ENCODE measurements around the gene EFCAB8.

The EFCAB8 gene

DNA sequence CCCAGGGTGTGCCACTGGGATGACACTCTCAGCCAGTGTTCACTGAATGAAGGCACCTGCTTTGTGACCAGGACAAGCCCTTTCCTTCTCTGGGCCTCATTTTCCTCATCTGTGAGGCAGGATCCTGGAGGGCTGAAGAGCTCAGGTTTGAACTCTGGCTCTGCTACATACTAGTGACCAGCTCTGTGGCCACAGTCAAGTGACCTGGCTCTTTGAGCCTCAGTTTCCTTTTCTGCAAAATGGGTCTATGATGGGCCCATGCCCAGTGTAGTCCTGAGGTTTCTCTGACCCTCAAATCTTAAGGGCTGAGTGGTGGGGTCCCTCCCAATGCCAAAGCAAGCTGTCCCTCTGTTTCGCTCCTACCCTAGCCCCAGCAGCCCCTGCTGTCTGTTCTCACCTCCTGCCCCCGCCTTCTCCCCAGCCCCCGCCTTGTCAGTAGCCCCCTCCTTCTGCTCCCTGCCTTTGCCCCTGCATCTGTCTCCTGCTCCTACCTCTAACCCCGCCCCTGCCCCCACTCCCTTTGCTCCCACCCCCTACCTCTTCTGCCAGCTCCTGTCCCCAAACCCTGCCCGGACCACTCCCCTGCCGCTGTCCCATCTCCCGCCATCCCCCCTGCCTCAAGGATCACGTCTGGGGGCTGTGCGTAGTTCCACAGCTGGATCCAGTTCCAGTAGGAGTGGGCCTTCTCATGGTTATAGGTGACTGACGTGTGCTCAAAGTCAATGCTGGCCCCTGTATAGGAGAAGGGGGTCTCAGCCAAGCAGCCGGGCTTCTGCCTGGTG is 128.5 kb downstream of the EFCAB8 start:
- intact Hi-C loops (cut with DNase I) = no loop called here
- no peak for DNase-seq

DNA sequence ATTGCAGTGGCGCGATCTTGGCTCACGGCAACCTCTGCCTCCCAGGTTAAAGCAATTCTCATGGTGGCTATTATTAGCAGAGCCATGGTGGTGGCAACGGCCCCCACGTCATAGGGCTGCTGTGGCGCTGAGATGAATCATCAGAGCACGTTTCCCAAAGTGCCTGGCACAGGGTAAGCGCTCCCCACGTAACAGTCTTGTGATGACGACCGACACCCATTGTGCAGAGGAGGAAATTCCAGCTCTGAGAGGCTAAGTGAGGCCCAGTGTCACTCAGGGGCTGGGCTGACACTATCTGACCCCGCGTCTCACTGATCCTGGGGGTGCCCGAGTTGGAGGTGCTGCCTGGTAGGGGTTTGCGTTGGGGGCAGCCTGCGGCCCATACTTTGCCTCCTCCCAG is 129.3 kb downstream of the EFCAB8 start:
- intact Hi-C loops (cut with DNase I) = no loop called here
- peak in 14 of 42 donors; percentile 21 to 69 (median 36) for DNase-seq

DNA sequence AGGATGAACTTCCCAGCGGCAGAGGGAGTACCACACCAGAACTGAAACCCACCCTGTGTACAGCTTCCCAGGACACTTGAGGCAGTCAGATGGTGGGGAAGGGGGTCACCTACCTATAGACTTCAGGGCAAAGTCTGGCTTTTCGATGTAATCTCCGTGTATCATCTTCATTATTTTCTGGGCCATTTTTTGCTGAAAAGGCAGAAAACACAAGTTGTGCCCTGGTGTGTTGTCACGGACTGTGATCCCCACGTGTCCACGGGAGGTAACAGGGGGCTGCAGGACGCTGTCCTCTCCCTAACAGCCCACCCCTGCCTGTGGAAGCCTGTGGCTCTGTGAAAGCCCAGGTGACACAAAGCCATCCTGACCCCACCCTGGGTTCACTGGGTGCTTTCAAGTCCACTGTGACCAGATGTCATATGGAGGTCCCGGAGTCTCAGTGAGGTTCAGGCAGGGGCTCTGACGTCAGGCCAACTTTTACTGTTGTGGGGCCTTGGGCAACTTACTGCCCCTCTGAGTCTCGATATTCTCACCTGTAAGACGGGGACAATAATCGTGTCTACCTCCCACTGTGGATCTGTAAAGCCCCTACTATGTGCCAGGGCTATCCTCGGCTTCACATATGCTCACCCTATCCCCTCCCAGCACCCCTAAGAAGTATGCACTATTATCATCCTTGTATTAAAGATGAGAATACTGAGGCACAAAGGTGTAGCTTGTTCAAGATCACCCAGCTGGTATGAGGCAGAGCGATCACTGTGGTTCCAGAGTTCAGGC is 131.0 kb downstream of the EFCAB8 start:
- DNase-seq = no peak
- intact Hi-C loops (cut with DNase I) = no loop called here

DNA sequence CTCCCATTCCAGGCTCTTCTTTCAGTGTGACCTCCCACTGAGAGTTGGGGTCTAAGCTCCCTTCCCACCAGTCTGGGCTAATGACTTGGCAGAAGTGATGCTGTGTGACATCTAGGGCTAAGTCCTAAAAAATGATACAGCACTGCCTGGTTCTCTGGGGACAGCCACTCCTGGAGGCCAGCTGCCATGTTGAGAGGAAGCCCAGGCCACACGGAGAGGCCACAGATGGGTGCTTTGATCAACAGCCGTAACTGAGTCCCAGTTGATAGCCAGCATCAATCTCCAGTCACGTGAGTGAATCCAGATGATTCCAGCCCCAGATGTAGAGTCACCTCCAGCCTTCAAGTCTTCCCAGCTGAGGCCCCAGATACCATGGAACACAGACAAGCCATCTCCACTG is 131.7 kb downstream of the EFCAB8 start:
- no peak for DNase-seq
- intact Hi-C loops (cut with DNase I) = no loop called here

DNA sequence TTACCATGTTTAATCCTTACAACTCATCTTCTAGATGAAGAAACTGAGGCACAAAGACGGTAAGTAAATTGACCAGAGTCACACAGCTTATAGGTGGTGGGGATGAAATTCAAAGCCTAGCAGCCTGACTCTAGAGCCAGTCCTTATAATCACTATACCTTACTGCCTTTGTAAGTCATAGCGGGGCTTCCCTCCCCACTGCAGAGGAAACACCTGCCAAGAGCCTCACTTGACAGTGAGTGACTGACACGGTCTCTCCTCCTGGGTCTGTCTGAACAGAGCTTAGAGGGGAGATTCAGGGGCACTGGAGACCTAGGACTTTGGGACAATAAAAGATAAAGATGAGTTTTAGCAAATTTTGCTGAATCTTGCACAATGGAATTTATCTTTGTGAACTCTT is 132.7 kb downstream of the EFCAB8 start:
- intact Hi-C loops (cut with DNase I) = no loop called here

DNA sequence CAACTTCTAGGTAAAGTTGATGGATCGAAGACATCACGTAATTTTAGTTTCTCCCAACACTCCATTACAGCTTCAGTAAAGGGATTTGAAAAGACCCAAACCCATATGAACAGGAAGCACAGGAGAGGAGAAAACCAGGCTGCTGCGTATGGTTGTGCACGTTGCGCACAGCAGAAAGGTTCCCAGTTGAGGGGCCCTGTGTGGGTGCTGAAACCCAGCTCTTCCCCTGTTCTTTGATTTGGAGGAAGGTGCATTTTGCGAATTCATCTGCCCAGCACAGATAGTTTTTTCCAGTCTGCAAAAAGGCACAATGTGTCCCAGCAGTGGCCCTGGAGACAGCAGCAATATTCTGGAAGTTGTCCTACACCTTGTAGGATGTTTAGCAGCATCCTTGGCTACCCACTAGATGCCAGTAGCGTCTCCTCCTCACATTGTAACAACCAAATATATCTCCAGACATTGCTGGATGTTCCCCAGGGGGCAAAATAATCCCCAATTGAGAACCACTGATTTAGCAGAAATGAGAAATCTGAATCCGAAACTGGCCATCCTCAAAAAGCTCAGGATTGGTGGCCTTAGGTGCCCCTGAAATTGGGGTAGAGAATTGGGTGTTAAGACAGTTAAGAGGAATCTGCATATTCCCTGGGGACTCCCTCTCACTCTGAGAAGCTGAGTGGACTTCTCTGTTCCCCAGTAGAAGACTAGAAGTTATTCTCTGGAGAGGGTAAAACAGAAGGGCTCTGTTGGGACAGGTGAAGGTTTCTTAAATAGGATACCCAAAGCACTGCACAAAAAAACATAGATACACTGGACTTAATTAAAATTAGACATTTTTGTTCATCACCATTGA is 133.3 kb downstream of the EFCAB8 start:
- DNase-seq = no peak
- intact Hi-C loops (cut with DNase I) = no loop called here

More for the DNA sequence above, 132.7 kb downstream of the EFCAB8 start:
- DNase-seq = no peak

DNA sequence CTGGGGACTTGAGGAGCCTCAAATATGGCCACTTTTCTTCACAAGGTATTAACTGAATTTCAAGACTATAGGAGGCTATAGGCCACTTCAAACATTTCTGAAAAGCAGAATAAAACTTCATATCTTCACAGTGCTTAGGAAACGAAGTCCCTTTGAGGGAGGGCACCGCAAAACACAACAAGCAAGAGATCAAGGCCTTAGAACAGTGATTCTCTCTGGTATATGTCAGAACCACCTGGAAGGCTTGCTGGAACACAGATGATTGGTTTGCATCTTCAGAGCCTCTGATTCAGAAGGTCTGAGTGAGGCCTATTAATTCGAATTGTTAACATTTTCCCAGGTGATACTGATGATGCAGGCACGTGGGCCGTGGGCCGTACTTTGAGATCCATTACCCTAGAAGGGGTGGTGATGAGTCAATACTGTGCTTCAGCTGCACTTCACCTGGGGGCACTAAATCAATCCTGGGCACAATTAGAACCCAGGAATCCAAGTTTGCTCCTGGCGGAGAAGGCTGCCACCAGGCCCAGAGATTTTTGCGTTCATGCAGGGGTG is 134.8 kb downstream of the EFCAB8 start:
- DNase-seq = no peak
- intact Hi-C loops (cut with DNase I) = no loop called here

DNA sequence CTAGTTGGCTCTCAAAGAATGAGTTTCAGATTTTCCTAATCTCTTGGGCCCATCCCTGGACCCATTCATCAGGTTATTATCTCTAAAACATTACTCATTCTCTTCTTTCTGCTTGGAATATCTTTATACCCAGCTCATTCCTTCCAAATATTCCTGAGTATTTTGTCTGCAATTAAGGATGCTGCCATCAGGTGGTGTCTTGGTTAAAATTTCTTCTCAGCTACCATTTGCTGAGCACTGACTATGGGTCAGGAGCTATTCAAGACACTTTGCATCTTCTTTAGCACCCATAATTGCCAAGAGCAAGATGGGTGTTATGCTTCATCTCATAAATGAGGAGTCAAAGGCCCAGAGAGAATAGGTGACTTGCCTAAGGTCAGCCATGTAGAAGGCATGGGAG is 137.1 kb downstream of the EFCAB8 start:
- intact Hi-C loops (cut with DNase I) = no loop called here
- DNase-seq = no peak

DNA sequence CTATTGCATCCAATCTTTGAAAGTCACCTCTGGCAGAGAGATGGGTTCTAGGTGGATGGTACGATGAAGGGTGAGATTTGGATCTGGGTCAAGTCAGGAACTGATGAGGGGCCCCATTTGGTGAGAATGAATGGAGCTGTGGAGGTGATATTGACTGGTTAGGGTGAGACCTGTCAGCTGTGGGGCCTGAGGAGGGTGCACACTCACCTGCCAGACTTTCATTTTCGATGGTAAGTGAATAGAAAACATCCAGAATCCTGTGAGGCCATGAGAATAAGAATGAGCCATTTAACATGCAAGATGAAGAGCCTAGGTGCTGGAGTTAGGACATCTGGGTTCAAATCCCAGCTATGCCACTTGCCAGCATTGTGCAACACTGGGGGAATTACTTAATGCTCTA is 138.7 kb downstream of the EFCAB8 start:
- no peak for DNase-seq
- intact Hi-C loops (cut with DNase I) = no loop called here

DNA sequence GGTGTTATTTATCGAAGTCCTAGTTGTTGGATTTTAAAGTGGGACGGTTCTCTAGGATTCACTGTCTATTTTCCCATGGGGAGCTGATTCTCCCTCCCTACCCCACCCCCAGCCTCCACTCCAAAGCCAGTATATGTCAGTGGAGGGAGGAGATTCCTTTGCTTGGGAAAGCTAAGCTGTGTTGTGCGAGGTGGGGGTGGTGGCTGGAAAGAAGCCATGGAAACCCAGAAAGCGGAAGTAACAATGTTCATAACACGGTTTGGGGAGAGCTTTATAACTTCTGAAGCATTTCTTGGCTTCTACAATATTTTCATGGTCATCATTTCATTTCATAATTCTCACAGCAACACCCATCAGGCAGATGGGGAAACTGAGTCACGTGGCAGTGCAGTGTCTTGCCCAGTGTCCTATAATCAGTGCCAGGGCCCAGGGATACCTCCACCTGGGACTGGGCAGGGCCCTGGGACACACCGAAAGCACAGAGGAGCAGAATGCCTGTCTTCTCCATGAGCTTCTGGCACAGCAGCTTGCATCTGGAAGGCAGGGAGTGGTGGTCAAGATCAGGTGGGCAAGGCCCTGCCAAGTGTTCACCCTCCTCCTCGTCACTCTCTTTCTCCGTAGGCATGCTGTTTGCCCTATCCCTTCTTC is 141.0 kb downstream of the EFCAB8 start:
- intact Hi-C loops (cut with DNase I) = no loop called here
- no peak for DNase-seq

DNA sequence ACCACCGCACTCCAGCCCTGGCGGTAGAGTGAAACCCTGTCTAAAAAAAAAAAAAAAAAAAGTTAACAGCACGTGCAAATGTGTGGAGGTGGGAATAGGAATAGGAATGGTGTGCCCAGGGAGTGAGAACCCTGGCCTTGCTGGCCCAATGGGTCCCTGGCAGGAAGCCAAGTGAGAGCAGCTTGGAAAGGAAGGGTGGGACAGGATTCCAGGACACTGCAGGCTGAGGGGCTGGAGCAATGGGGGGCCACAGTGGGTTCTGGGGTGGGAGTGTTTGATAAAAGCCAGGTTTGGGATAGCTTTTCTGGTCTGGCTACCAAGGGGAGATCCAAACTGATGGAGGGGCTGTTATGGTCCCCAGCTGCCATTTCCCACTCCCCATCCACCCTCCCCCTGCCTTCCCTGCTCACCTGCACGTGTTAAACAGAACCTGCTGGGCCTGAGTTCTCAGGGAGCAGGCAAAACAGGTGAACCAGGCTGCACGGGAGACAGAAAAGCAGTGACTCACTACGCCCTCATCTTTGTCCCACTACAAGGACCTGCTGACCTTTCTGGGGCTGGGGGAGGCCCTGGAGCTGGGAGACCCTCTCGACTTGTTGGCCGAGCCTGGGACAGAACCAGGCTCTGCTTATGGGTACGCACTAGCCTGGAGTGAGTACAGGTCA is 142.2 kb downstream of the EFCAB8 start:
- intact Hi-C loops (cut with DNase I) = no loop called here
- no peak for DNase-seq

DNA sequence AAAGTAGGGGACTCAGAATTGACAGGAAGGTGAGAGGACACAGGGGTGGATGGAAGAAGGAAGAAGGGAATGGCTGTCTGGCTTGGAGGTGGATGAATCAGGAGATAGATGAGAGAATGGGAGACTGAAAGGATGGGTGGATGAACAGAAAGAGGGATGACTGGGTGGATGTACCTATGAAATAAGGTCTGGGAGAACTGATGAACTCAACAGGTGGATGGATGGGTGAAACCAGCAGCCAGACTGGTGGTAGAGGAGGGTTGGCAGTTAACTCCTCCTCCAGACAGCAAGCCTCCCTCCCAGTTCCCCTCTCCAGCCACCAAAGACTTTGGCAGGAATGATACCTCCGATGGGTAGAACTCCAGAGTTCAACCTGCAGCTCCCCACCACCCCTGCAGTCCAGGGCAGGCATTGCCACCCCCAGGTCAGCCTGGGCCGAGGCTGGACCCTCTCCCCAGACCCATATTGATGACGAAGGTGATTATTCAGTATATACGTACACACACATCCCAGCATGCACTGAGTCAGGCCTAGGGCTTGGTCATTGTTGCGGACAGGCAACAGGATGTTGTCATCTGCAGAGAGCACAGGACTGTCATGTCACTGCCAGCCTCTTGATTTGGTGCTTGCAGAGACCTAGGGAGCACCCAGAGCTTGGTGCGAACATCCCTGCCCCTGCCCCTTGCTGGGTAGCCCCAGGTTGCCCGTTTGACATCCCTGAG is 143.5 kb downstream of the EFCAB8 start:
- DNase-seq = no peak
- intact Hi-C loops (cut with DNase I) = no loop called here

DNA sequence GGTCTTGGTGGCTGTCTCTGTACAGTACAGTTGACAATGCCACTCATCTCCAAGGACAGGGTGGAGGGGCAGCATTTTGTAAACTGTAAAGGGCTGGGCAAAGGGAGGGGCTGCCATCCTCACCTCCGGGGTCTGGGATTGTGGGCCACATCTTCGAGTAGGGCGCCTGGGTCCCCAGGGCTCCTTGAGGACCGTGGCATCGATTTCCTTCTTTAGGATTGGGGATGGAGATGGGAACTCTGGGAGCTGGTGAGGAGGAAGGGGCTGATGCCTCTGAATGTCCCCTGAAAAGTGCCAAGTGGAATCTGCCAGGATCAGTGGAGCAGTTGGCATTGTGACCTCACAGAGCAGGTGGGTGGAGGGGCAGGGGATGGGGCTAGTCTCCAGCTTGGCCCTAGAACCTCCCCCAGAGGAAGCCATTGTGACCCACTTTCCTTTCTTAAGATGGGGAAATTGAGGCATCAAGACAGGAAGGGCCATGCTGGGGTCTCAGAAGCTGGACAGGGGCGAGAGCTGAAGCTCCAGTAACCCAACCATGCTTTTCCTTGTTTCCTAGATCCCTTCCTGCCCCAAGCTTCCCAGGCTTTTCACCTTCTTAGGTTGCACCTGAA is 145.5 kb downstream of the EFCAB8 start, which contains the start of gene SUN5:
Gene SUN5, minus strand, starts transcription at position 293 of the 611 bp plus-strand sequence. Its CDS starts 93 bp downstream, at position 200.
- intact Hi-C loops (cut with DNase I) = no loop called here

DNA sequence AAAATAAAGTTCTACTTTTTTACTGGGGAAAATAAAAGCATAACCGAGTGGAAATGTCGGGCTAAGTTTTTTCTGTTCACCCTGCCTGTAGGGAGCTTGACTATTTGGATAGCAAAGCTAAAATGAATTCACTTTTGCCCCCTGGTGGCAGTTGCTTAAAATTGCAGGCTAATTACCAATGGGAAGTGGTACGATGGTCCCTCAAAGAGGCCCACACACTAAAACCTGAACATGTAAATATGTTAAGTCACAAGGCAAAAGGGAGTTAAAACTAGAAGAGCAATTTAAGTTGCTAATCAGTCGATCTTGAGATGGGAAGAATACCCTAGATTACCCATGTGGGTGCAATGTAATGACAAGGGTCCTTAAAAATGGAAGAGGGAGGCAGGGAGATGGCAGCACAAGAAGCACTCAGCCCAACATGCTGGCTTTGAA is 146.4 kb downstream of the EFCAB8 start:
- intact Hi-C loops (cut with DNase I) = no loop called here
- DNase-seq = no peak

More for the DNA sequence above, 145.5 kb downstream of the EFCAB8 start, which contains the start of gene SUN5:
- no peak for DNase-seq

DNA sequence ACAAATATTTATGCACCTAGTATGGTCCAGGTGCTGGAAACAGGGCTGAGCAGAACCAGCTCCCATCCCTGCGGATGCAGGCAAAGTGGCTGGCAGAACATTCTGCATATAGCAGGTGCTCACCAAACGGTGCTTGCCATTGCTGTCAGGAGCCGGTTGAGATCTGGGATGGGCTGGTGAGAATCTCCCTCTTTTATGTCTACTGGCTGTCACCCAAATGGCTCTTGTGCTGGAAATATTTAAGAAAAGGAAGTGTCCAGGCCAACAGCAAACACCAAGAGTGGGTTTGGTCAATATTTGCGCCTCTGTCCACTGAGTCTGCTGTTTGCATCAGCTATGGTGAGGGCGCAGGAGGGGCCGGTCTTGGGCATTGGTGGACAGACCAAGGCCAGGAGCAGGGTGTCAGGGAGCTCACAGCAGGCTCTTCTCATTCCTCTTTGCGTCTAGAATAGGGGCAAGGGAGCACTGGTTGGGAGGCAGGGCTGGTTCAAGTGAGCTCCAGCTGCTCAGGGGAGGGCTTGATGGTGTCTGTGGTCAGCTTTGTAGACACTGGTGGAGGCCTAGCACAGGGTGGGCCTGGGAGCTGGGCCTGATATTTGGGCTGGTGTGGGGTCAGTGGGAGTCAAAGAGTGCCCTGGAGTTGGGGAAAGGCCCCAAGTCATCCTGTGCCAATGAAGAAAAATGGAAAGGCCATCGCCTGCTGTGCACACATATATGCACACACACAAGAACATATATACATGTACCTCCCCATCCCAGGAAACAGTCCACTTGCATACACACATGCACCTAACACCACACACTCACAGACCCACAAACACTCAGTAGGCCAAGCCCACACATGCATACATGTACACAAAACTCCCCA is 147.4 kb downstream of the EFCAB8 start:
- DNase-seq = no peak
- intact Hi-C loops (cut with DNase I) = no loop called here

DNA sequence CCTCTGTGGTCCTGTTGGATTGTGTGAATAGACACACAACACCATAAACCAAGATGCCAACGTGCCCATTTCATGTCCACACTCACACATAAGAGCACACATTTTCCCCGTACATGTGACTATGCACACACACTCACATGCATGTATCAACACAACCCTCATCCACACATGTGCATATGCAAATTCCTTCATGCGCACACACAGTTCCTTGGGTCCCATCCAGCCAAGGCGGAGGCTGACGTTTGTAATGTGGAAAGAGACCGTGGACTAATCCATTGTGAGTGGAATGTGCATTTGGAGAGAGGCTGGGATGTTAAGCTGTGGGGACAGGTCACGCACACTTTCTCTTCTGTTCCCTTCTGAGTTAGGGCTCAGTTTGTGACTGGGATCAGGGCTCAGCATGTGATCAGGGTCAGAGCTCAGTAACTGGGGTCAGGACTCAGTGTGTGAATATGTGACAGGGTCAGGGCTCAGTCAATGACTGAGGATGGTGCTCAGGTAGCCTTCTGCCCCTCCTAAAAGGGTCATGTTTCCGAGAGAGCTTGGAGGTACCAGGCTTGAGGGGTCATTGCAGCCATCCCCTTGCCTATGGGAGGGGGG is 148.2 kb downstream of the EFCAB8 start:
- no peak for DNase-seq
- intact Hi-C loops (cut with DNase I) = no loop called here

Measured in head of caudate nucleus (tissue), 42 donors.